CD4-positive, alpha-beta T cell treated with Interleukin-17A for 4 hours (primary cell): Measurements from ENCODE around the gene CD63.

Source experiments
- DNase-seq: peaks from one replicate; pipeline ENCODE4 v3.0.0-alpha.2; 2020; ENCODE audit warnings: mixed read lengths

CD63 gene

DNA sequence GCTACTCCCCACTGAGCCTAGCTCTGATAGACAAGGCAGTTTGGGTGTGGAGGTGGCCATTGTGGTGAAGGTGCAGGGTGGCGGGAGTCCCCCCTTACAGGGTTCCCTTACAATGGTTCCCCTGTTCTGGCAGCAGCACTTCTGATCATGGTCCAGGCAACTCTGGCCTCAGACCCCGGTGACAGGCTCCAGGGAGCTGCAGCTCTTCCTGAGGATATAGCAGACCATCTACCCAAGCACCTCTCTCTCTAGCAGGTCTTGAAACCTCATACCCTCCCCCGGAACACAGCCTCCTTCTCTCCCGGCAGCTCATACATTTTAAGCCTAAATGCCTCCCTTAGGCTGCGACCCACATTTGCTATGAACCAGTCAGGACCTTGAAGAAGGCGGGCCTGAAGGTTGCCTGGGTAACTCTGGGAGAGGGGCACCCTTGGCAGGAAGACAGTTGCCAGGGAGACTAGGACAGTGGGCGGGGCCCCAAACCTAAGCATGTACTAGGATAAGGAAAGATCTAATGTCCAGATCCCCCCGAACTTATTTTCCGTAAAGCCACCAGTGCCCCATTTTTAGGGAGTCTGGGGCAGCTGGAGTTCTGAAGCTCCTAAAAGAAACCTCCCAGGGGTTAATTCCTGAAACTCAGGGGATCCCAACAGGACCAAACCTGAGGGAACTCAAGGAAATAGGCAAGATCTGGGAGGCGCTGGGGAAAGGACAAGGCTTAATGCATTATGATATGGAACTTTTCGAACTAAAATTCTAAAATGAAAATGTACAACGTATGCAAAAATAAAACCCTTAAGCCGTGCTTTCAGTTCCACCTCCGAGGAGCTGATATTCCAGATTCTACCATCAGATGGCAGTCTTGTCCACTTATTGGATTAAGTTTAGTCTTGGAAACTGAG is 9.6 kb upstream of the CD63 start:
- peak; percentile 91 for DNase-seq

DNA sequence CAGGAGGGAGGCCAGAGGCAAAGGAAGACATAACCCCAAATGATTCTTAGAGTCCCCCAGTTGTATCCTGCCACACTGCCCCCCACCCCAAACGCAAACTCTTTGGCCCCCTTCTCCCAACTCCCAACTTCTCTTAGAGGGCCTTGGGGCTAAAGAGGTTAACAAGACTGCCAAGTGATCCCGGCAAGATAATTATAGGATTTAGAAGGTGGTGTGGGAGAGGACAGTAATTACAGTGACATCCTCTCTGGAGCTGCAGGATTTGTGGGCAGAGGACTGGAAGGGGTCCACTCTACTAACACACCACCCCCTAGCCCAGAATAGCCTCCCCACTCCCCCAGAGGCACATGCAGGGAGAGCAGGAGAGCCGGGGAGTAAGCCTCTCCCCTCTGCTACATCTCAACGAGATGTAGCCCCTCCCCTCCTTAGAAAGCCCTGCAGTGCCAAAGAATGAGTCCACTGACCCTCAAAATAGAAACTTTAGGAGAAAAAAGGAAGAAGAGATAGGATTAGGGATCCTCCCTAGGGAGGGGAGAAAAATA is 8.8 kb upstream of the CD63 start:
- no peak for DNase-seq

DNA sequence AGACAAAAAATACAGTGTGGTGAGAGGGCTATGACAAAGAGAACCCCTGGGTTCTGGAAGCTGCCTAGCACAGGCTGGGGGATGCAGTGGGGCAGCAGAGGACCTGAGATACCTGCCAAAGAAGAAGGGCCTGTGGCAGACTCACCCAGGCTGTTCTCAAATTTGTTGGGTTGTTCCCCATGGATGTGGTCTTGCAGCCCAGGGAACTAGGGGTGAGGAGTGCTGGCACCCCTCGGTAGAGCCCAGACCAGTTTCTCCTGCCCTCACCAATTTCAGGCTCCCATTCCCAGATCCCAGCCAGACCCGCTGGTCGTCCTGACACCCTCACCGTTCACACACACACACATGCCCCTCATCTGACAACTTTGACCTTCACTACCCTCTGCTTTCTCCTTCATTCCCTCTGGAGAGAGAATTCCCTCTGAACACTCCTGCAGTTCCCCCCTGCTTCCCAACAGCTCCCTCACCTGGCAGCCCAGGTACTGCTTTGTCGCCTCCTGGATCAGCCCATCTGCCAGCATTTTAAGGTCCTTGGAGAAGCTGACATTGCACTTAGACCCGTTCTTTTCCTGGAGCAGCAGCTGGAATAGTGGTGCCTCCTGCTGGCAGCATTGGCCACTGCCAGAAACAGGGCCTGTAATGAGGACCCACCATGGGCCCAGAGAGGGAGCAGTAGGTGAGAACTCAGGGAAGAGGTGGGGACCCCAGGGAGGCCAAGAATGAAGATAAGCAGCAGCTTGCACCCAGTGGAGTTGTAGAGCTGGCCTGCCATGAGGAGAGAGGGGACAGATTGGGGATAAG is 8.2 kb upstream of the CD63 start:
- DNase-seq = peak; percentile 76

DNA sequence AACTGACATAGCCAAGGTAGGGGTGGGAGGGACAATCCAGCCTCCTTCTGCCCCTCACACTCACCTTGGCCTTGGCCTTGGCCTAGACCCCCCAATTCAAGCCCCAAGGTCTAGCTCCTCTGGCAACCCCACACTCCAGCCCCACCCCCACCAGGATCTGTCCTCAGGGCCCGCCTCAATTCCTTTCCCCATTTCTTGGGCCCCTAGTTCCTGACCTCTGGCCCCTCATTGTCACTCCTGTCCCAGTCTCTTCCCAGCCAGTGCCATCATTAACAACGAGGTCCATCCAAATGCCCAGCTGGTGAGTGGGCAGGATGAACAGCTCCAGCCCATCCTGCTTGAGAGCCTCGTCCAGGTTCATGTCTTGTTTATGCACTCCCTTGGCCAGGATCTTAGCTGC is 7.3 kb upstream of the CD63 start:
- no peak for DNase-seq

DNA sequence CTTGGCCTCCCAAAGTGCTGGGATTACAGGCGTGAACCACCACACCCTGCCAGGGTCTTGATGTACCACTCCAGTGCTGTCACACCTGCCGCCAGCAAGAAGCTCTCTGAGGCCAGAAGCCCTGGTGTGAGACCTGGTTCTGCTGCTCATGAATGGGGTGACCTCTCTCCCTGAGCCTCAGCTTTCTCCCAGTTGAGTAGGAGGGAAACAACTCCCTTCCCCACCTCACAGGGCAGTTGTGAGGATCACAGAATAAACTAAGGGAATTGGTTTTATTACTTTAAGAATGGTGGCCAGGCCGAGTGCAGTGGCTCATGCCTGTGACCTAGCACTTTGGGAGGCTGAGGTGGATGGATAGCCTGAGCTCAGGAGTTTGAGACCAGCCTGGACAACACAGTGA is 5.8 kb upstream of the CD63 start:
- DNase-seq = no peak

DNA sequence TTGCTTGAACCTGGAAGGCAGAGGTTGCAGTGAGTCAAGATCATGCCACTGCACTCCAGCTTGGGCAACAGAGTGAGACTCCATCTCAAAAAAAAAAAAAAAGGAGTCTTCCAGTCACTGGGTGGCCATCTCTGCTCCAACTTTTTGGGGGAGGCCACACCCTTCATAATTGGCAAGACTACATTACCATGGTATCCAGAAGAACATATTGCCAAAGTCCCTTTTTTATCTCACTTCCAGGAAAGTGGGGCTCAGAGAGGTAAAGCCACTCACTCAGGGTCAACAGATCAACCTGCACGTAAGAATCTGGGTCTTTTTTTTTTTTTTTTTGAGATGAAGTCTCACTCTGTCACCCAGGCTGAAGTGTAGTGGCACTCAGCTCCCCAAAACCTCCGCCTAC is 5.0 kb upstream of the CD63 start:
- DNase-seq = no peak

DNA sequence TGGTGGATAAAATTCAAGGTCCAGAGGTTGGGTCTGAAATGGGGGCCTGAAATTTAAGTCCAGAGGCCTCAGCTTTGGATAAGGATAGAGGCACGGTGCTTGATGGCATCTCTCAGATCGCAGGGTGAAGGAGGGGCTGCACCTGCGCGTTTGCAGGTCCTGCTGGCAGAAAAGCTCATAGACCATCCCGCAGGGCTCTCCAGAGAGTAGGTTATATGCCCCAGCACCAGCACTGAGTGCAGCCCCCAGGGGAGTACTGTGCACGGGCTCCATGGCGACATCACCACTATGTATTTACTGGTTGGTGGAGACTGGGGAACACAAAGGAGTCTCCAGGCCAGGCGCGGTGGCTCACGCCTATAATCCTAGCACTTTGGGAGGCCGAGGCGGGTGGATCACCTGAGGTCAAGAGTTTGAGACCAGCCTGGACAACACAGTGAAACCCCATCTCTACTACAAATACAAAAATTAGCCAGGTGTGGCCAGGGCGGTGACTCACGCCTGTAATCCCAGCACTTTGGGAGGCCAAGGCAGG is 4.3 kb upstream of the CD63 start:
- DNase-seq = no peak

DNA sequence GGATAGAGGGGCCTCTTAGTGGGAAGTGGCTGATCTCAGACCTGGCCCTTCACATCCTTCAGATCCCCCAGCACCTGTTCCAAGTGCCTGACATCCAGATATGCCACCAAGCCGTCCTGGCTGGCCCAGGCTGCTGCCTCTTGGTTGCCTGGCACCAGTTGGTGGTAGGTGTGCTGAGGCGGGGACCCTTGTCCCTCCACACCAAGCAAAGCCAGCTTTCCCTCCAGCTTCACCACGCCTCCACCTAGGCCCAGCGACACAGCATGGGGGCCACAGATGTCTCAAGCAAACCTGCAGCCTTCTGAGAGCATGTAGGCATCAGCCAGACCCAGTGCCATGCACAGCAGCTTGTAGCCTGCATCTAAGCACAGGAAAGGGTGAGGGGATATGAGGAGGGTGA is 3.5 kb upstream of the CD63 start:
- DNase-seq = no peak

DNA sequence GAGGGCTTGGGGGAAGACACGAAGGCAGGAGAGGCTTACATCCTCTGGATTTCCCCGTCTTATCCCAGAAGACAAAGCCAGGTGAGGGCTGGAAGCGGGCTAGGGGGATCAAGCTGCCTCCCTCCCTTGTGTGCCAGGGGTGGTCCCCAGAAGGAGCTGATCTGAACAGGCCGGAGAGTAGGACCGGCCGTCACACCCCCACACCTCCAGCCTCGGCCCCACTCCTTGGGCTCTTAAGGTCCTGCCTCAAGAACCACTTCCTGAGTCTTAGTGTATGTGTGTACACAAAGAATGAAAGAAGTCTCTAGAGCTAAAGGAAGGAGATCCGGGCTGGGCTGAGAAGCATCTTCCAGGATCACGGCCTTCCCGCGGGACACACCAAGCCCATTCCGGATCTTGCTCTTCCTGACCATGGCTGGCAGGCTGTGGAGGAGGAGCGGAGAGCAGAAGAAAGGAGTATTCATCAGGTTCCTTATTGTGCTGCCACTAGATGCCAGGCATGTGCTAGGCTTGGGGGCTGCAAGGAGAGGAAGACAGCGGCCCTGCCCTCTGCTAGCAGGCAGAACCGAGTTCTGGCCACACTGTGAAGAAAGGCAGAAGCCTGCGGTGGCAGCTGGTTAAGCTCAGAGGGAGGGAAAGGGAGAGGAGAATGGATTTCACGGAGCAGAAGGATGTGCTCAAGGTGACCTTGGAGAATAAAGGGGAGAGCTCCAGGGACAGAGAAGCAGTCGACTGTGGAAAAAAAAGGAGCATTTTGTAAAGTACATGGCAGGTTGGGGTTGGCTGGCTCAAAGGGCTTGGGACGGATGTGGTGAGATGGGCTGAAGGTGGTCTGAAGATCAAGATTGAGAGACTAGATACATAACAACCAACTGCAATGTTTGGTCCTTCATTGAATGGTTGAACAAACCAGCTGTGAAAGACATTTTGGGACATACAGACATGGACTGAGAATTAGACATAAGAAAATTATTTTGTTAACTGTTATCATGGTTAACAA is 1.3 kb upstream of the CD63 start:
- DNase-seq = peak; percentile 55

DNA sequence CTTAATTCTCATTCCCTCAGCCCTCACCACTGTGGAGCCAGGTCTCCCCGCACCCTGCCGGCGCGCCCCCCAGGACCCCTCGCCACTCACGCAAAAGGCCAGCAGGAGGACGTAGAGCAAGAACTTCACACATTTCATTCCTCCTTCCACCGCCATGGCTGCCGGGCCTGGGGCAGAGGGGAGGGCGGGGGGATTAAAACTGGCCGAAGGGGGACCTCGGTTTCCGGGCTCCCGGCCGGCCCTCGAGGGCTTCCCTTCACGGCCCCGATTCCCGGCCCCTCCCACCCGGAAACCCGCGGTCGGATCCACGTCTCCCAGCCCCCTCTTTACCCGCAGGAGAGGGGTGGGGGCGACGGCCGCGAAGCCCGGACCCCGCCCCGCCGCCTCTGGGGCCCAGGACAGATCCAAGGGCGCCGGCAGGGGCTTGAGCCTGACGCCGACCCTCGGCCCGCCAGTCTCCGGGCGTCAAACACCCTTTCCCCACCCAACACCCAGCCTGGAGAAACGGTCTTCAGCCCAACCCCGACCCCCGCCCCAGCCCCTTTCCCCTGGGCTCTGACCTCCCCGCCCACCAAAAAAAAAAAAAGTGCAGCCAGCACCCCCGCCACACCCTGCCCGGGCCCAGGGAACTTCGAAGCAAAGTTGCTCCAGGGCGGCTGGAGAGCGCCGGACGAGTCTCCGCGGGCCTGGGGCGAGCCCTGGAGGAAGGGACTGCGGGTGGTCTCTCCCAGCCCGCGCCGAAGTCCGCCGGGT is 447 bp downstream of the CD63 start:
- DNase-seq = peak; percentile 42

DNA sequence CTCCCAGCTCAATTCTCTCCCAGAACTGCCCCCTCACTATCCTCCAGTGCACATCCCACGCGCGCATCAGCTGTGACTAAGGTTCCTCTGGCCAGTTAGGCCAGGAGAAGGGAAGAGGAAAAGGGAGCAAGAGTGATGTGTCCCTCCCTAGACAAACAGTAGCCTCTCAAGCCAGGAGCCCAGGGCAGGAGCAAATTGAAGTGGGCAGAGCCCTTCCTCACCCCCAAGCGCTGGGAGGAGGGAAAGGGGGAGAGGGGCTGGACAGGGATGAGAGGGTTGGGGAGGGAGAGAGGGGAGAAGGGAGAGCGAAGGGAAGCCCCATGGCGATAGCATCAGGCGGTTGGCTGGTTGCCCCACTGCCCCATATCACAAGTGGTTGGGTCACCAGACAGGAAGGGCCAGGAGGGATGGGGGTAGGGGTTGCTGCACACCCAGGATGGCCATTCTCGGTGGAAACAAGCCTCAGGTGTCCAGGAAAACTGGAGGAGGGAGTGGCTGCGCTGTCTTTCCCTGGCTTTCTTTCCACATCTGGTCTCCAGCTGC is 1.1 kb downstream of the CD63 start:
- no peak for DNase-seq

DNA sequence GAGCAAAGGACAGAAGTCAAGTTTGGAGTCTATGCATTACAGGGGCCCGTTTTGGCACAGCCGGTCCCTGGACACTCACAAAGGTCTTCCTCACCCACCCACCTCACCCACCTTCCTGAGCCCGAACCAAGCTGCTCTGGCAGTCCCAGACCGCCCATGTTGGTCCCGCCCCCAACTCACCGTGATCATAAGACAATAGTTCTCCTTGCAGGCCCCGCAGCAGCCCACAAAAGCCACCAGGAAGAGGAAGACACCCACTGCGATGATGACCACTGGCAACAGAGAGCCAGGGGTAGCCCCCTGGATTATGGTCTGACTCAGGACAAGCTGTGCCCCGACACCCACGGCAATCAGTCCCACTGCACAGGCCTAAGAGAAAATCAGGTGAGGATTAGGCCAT is 1.8 kb downstream of the CD63 start:
- no peak for DNase-seq

DNA sequence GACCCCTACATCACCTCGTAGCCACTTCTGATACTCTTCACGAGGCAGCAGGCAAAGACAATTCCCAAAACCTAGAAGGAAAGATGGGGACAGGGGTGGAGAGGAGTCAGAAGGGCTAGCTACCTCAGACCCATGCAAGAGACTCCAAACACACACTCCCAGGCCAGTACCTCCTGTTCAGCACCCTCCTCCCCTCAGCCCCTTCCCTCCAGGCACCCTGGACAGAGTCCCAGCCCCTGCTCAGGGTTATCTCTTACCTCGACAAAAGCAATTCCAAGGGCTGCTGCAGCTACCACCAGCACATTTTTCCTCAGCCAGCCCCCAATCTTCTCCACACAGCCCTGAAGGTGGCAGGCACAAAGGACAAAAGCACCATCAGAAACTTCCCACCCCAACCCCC is 3.3 kb downstream of the CD63 start:
- no peak for DNase-seq

DNA sequence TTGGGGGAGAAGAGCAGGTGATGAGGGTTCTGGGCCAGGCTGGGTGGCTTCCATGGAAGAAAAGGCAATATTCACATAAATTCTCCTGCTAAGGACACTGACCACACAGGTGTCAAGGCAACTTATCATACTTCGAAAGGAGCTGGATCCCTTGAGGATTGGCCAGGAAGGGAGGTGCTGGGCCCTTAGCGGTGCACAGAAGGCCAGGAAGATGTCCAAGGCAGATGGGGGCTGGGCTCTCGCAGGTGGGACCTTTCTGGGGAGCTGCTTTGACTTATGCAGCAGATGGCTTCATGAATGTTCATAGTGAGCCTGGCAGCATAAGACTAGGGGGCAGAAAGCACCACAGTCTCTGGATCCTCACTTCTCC is 3.9 kb downstream of the CD63 start:
- no peak for DNase-seq

DNA sequence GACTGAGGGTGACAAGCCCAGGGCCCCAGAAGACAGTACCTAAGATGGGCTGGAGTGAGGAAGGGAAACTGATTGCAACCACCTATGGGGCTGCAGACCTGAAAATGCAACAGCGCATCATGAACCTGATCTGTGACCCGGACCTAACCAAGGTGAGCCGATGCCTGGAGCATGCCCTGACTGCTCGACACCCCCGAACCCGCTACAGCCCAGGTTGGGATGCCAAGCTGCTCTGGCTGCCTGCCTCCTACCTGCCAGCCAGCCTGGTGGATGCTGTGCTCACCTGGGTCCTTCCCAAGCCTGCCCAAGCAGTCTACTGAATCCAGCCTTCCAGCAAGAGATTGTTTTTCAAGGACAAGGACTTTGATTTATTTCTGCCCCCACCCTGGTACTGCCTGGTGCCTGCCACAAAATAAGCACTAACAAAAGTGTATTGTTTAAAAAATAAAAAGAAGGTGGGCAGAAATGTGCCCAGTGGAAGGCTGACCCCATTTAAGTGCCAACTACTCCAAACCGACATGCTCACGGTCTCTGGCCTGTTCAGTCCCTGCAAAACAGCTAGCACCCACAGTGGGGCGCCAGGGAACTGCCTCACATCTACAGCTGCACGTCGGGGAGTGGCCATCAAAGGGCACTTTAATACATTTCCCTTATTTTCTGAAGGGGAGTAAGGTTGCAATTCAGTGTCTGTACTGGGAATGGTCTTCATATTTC is 4.4 kb downstream of the CD63 start:
- peak; percentile 78 for DNase-seq

DNA sequence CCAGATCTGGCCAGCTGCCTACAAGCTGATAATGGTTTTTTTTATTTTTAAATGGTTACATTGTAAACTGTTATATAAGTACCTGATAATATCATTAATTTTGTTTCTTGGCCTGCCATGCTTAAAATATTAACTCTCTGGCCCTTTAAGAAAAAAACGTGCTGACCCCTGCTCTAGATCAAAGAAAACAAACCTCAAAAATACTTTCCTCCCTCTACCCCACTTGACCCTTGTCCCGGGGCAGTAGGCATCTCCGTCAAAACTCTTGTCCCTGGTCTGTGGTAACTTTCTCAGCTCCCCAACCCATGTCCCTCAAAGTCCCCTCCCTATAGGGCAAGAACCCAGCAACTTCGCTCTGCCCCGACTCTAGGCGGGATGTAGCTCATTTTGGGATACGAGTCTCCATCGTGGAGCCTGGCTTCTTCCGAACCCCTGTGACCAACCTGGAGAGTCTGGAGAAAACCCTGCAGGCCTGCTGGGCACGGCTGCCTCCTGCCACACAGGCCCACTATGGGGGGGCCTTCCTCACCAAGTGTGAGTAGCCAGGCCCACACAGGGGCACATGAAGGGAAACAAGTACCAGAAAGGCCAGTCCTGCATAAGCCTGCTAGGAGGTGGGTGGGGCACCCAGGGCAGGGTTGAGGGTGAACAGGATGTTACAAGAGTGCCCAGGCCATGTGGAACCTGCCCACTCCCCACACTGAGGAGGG is 5.1 kb downstream of the CD63 start:
- DNase-seq = no peak

DNA sequence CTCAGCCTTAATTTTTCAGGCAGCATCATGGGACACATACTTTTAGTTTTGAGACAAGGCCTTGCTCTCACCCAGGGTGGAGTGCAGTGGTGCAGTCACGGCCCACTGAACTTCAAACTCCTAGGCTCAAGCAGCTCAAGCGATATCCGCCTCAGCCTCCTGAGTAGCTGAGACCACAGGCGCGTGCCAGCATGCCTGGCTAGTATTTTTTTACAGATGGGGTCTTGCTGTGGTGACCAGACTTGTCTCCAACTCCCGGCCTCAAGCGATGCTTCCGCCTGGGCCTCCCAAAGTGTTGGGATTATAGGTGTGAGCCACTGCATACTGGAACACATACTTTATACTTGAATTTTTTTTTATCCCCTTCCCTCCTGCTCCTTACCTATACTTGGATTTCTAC is 5.9 kb downstream of the CD63 start:
- no peak for DNase-seq

DNA sequence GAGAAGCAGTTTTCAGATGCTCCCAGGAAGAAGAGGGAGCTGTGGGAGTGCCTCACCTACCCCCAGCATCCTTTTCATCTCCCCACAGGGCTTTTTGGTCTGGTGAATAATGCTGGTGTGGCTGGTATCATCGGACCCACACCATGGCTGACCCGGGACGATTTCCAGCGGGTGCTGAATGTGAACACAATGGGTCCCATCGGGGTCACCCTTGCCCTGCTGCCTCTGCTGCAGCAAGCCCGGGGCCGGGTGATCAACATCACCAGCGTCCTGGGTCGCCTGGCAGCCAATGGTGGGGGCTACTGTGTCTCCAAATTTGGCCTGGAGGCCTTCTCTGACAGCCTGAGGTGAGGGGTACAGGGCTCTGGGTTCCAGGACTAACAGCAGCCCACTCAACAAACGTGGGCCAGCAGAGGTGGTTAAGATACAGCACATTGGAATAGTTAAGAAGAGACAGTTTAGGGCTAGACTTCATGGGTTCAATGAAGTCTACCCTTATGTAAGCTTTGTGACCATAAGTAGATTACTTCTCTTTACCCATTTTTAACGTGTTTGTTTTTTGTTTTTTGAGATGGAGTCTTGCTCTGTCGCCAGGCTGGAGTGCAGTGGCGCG is 7.1 kb downstream of the CD63 start:
- DNase-seq = no peak

DNA sequence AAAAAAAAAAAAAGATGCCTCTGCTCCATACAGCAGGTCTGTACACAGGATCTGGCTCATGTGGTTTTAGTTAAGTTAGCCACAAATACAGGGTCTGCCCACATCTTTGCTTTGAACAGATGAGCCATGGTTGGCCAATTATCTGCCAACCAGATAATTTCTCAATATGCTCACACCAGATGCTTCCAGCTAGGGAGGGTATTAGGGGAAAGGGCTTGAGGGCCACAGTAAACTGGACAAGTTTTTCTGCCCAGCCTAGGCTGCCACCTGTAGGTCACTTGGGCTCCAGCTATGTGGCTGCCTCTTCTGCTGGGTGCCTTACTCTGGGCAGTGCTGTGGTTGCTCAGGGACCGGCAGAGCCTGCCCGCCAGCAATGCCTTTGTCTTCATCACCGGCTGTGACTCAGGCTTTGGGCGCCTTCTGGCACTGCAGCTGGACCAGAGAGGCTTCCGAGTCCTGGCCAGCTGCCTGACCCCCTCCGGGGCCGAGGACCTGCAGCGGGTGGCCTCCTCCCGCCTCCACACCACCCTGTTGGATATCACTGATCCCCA is 7.8 kb downstream of the CD63 start:
- no peak for DNase-seq
